Neural cell (in vitro differentiated cells): ENCODE measurements around the gene GSTA5. TPM values are rescaled to one million over a fixed set of nuclear protein-coding genes. Genes with fewer than 3 reads are reported as not detected.
A peak's percentile ranks its signal among the peaks of the same experiment; 100 is the strongest.

Experiments used
- H2AFZ ChIP-seq: fragments of 200-600, 300-800 bp; sonication (generic), shearing (Covaris generic); 2 replicates; pipeline ENCODE4 v1.6.0; 2014; ENCODE audit warnings: low read depth, mild to moderate bottlenecking, antibody characterized with exemption, low read length, moderate library complexity
- H3F3A ChIP-seq: fragments of 200-600 bp; shearing (Covaris generic); 2 replicates; pipeline ENCODE4 v1.6.1; 2016; ENCODE audit warnings: mild to moderate bottlenecking, moderate library complexity, mixed read lengths, antibody characterized with exemption, low read length; ENCODE audit not compliant: insufficient read depth, poor library complexity, severe bottlenecking
- H3K27ac ChIP-seq: fragments of 200-600, 300-800 bp; sonication (generic), shearing (Covaris generic); 2 replicates; pipeline ENCODE4 v1.5.1; 2014; ENCODE audit warnings: mild to moderate bottlenecking, low read length, moderate library complexity
- H3K27me3 ChIP-seq: fragments of 300-800, 200-600 bp; sonication (generic), shearing (Covaris generic); 2 replicates; pipeline ENCODE4 v1.6.0; 2014; ENCODE audit warnings: mild to moderate bottlenecking, low read depth, low read length, moderate library complexity; ENCODE audit not compliant: insufficient read depth
- H3K36me3 ChIP-seq: fragments of 300-800, 200-600 bp; sonication (generic), shearing (Covaris generic); 2 replicates; pipeline ENCODE4 v1.5.1; 2014; ENCODE audit warnings: mild to moderate bottlenecking, antibody characterized with exemption, low read length, moderate library complexity; ENCODE audit not compliant: insufficient read depth
- H3K4me2 ChIP-seq: fragments of 300-800, 200-600 bp; sonication (generic), shearing (Covaris generic); 2 replicates; pipeline ENCODE4 v1.6.0; 2014; ENCODE audit warnings: mild to moderate bottlenecking, low read length
- H3K4me3 ChIP-seq: fragments of 300-800, 200-600 bp; sonication (generic), shearing (Covaris generic); 2 replicates; pipeline ENCODE4 v1.5.1; 2014; ENCODE audit warnings: mild to moderate bottlenecking, low read length, moderate library complexity
- H3K79me2 ChIP-seq: fragments of 200-600 bp; shearing (Covaris generic); replicated peaks from 2 replicates; pipeline ENCODE4 v1.6.0; 2014; ENCODE audit warnings: mild to moderate bottlenecking, low read length, moderate library complexity; ENCODE audit not compliant: insufficient read depth
- H3K9ac ChIP-seq: fragments of 300-800, 200-600 bp; sonication (generic), shearing (Covaris generic); 2 replicates; pipeline ENCODE4 v1.6.1; 2016; ENCODE audit warnings: mild to moderate bottlenecking, low read length, mixed read lengths
- H3K9me2 ChIP-seq: fragments of 200-600 bp; shearing (Covaris generic); 2 replicates; pipeline ENCODE4 v1.6.1; 2016; ENCODE audit warnings: mild to moderate bottlenecking, low read length, mixed read lengths; ENCODE audit not compliant: insufficient read depth
- H3K9me3 ChIP-seq: fragments of 200-600, 300-800 bp; sonication (generic), shearing (Covaris generic); 2 replicates; pipeline ENCODE4 v1.6.1; 2016; ENCODE audit warnings: mild to moderate bottlenecking, mixed run types, low read length, moderate library complexity, mixed read lengths
- H4K20me1 ChIP-seq: fragments of 200-600 bp; shearing (Covaris generic); 2 replicates; pipeline ENCODE4 v1.6.1; 2016; ENCODE audit warnings: mild to moderate bottlenecking, mixed run types; ENCODE audit not compliant: insufficient read depth
- EP300 ChIP-seq: fragments of 450-650 bp; conservative IDR thresholded peaks from 2 replicates; pipeline ENCODE4 v1.6.1; 2014; ENCODE audit warnings: antibody characterized with exemption, mild to moderate bottlenecking, moderate library complexity; ENCODE audit not compliant: poor library complexity, severe bottlenecking
- EZH2 ChIP-seq: fragments of 200-600, 300-800 bp; shearing (Covaris generic), sonication (generic); IDR thresholded peaks from 2 replicates; pipeline ENCODE4 v1.6.1; 2014; ENCODE audit warnings: antibody characterized with exemption, low read length, borderline replicate concordance, mild to moderate bottlenecking; ENCODE audit not compliant: insufficient read depth, poor library complexity, severe bottlenecking
- MXI1 ChIP-seq: fragments of 450-650 bp; conservative IDR thresholded peaks from 2 replicates; pipeline ENCODE4 v1.6.1; 2014; ENCODE audit warnings: antibody characterized with exemption, mild to moderate bottlenecking; ENCODE audit not compliant: poor library complexity, severe bottlenecking
- POLR2AphosphoS5 ChIP-seq: IDR thresholded peaks from 2 replicates; pipeline ENCODE4 v1.6.1; 2012
- RAD21 ChIP-seq: fragments of 450-650 bp; conservative IDR thresholded peaks from 2 replicates; pipeline ENCODE4 v1.6.1; 2014; ENCODE audit warnings: antibody characterized with exemption, mild to moderate bottlenecking, moderate library complexity
- REST ChIP-seq: IDR thresholded peaks from 2 replicates; pipeline ENCODE4 v1.6.1; 2012; ENCODE audit warnings: borderline replicate concordance
- SMC3 ChIP-seq: fragments of 450-650 bp; conservative IDR thresholded peaks from 2 replicates; pipeline ENCODE4 v1.6.1; 2014; ENCODE audit warnings: antibody characterized with exemption, mild to moderate bottlenecking, moderate library complexity; ENCODE audit not compliant: poor library complexity
- TAF1 ChIP-seq: IDR thresholded peaks from 2 replicates; pipeline ENCODE4 v1.6.1; 2012; ENCODE audit warnings: low read depth
- polyA plus RNA-seq: library from polyadenylated mRNA; depleted of rRNA; stranded (reverse); fragments of >200 nt; gene quantifications from 2 replicates; pipeline ENCODE4 v1.2.3, GENCODE V29; 2014
- TF ChIP-seq, protein P1 (sequence below): fragments of 450-650 bp; IDR thresholded peaks from 2 replicates; pipeline ENCODE4 v1.5.1; 2014; ENCODE audit warnings: antibody characterized with exemption, mild to moderate bottlenecking, moderate library complexity; ENCODE audit not compliant: poor library complexity, severe bottlenecking

The GSTA5 gene
- polyA plus RNA-seq, 1 donor from 2014 or later = not detected

DNA sequence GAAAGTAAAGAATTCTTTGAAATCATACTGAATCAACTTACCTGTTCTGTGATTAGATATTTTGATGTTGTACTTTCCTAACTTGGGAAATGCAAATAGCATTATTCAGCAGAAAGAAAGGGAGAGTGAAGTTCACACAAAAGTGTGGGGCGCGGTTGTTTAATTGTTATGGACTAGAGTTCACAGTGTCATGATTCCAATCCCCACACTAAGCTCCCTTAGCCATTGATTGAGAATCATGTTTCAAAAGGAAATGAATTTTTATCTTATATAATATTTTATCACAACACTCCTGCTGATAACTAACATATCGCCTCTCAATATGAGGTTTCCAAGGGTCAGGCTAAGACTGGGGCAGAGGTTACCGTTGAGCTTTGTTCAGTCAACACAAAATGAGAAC, 3.0 kb upstream of the GSTA5 start:
- no peak overlapping the region for H3K27ac ChIP-seq
- no peak overlapping the region for H3K4me3 ChIP-seq
- H3K27me3 ChIP-seq = no peaks in the 10 kb centered on the region
- no peak overlapping the region for H3K9ac ChIP-seq
- no peaks in the 10 kb centered on the region for H3K9me3 ChIP-seq
- no peaks in the 10 kb centered on the region for H4K20me1 ChIP-seq
- no peaks in the 10 kb centered on the region for H3K79me2 ChIP-seq
- H3F3A ChIP-seq = no peaks in the 10 kb centered on the region
- H3K9me2 ChIP-seq = no peaks in the 10 kb centered on the region
- H3K36me3 ChIP-seq = no peaks in the 10 kb centered on the region
- no peak for TF ChIP-seq EZH2
- no peak for TF ChIP-seq MXI1
- TF ChIP-seq REST = no peak
- TF ChIP-seq SMC3 = no peak
- TF ChIP-seq RAD21 = no peak
- no peak for TF ChIP-seq TAF1
- TF ChIP-seq POLR2AphosphoS5 = no peak
- TF ChIP-seq, protein P1, sequence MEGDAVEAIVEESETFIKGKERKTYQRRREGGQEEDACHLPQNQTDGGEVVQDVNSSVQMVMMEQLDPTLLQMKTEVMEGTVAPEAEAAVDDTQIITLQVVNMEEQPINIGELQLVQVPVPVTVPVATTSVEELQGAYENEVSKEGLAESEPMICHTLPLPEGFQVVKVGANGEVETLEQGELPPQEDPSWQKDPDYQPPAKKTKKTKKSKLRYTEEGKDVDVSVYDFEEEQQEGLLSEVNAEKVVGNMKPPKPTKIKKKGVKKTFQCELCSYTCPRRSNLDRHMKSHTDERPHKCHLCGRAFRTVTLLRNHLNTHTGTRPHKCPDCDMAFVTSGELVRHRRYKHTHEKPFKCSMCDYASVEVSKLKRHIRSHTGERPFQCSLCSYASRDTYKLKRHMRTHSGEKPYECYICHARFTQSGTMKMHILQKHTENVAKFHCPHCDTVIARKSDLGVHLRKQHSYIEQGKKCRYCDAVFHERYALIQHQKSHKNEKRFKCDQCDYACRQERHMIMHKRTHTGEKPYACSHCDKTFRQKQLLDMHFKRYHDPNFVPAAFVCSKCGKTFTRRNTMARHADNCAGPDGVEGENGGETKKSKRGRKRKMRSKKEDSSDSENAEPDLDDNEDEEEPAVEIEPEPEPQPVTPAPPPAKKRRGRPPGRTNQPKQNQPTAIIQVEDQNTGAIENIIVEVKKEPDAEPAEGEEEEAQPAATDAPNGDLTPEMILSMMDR = no peak
- no peak for TF ChIP-seq EP300
- H2AFZ ChIP-seq = no peak overlapping the region
- H3K4me2 ChIP-seq = no peak overlapping the region

- TF ChIP-seq RAD21 (no peak), EZH2 (no peak), REST (no peak), SMC3 (no peak)
- TF ChIP-seq, protein P1 = peak; percentile 51
- Histone ChIP-seq H3K79me2 (no peaks in the 10 kb centered on the region), H3K4me2 (no peak overlapping the region), H3K36me3 (no peaks in the 10 kb centered on the region), H4K20me1 (no peaks in the 10 kb centered on the region), H3K9ac (no peak overlapping the region), H3F3A (no peaks in the 10 kb centered on the region), H3K27ac (no peak overlapping the region), H3K4me3 (no peak overlapping the region), H3K9me3 (no peaks in the 10 kb centered on the region), H3K27me3 (no peaks in the 10 kb centered on the region), H2AFZ (no peak overlapping the region), H3K9me2 (no peaks in the 10 kb centered on the region)
Measured at GRCh38 chr6:52839124-52840055, 1.2 kb downstream of the GSTA5 start.
